ENCODE results near the gene PSMA3. TPM values are rescaled to one million over a fixed set of nuclear protein-coding genes. Genes with fewer than 3 reads are reported as not detected.
A peak's percentile ranks its signal among the peaks of the same experiment; 100 is the strongest.

The PSMA3 gene
- total and polyA plus RNA-seq, 9 donors, result 68.1 to 136 (median 80.3) TPM

GRCh38 chr14:58292187-58292586, 47.5 kb downstream of the PSMA3 start:
- Histone ChIP-seq H3K9me3 (no peaks in the 10 kb centered on the region), H3K36me3 (no peaks in the 10 kb centered on the region), H3K4me3 (no peak overlapping the region), H3K4me1 (ENCODE audit: insufficient read depth) (peaks cover 9% of the 10 kb centered on the region), H3K27me3 (no peaks in the 10 kb centered on the region), H3K27ac (no peak overlapping the region)
- TF ChIP-seq EP300 (IDR thresholded peaks at IDR 0.05) (no peak), CTCF (IDR thresholded peaks at IDR 0.05) (no peak), POLR2A (IDR thresholded peaks at IDR 0.05) (no peak)
- intact Hi-C loops (cut with DNase I), result no loop called here
- DNase-seq, result no peak
- 72 to 81% (median 74%) methylated on average over 3 of the region's 3 CpGs for WGBS, 3 donors

GRCh38 chr14:58294201-58294600, 49.6 kb downstream of the PSMA3 start:
- H3K36me3 ChIP-seq, result no peaks in the 10 kb centered on the region
- intact Hi-C loops (cut with DNase I), result no loop called here
- TF ChIP-seq POLR2A (IDR thresholded peaks at IDR 0.05) (no peak), EP300 (IDR thresholded peaks at IDR 0.05) (no peak), CTCF (IDR thresholded peaks at IDR 0.05) (no peak)
- no peak overlapping the region for H3K27ac ChIP-seq
- no peaks in the 10 kb centered on the region for H3K27me3 ChIP-seq
- no peak for DNase-seq
- WGBS, 3 donors, result 96 to 98% (median 97%) methylated on average over 7 of the region's 7 CpGs
- no peak overlapping the region for H3K4me3 ChIP-seq
- no peaks in the 10 kb centered on the region for H3K9me3 ChIP-seq
- peaks cover 9% of the 10 kb centered on the region for H3K4me1 ChIP-seq (ENCODE audit: insufficient read depth)

GRCh38 chr14:58296726-58297125, 52.1 kb downstream of the PSMA3 start:
- Histone ChIP-seq H3K4me1 (ENCODE audit: insufficient read depth) (peaks cover 7% of the 10 kb centered on the region), H3K36me3 (no peaks in the 10 kb centered on the region), H3K9me3 (no peaks in the 10 kb centered on the region), H3K4me3 (peak overlapping the region; percentile 59), H3K27me3 (no peaks in the 10 kb centered on the region), H3K27ac (peak overlapping the region in 1 of 2 donors; percentile 97)
- DNase-seq, result no peak
- WGBS, 3 donors, result 1 to 5% (median 4%) methylated on average over 3 of the region's 3 CpGs
- no peak for TF ChIP-seq CTCF (IDR thresholded peaks at IDR 0.05)
- no peak for TF ChIP-seq EP300 (IDR thresholded peaks at IDR 0.05)
- no peak for TF ChIP-seq POLR2A (IDR thresholded peaks at IDR 0.05)
- intact Hi-C loops (cut with DNase I), result loop anchor here in 1 of 4 donors (5.0 kb wide), 1 partner anchor 54 kb away; the partner anchor contains the start of gene PSMA3

- H3K27ac ChIP-seq, result peak overlapping the region; percentile 88 to 97
- H3K4me1 ChIP-seq (ENCODE audit: insufficient read depth), result peaks cover 7% of the 10 kb centered on the region
- intact Hi-C loops (cut with DNase I), result loop anchor here in 1 of 4 donors (5.0 kb wide), 1 partner anchor 55 kb away; the partner anchor contains the start of gene PSMA3
- TF ChIP-seq EP300 (IDR thresholded peaks at IDR 0.05), result no peak
- TF ChIP-seq CTCF (IDR thresholded peaks at IDR 0.05), result no peak
- no peak for TF ChIP-seq POLR2A (IDR thresholded peaks at IDR 0.05)
- H3K4me3 ChIP-seq, result peak overlapping the region; percentile 59
- DNase-seq, result no peak
- H3K9me3 ChIP-seq, result no peaks in the 10 kb centered on the region
- no peaks in the 10 kb centered on the region for H3K36me3 ChIP-seq
- H3K27me3 ChIP-seq, result no peaks in the 10 kb centered on the region
- 0% methylated on average over 10 of the region's 10 CpGs for WGBS, 3 donors
These were observed 52.7 kb downstream of the PSMA3 start for GRCh38 chr14:58297412-58297761.
